GM18498 (cell line): ENCODE results near the gene CKMT2.

Experiments used
- ATAC-seq: cut with Tn5 transposase; IDR thresholded peaks from one replicate; pipeline ENCODE4 v1.9.1; 2021; ENCODE audit warnings: mild to moderate bottlenecking, moderate library complexity; ENCODE audit not compliant: unreplicated experiment

Gene CKMT2

GRCh38 chr5:81214848-81215247 lies 18.3 kb upstream of the CKMT2 start:
- ATAC-seq: no peak

GRCh38 chr5:81216152-81216551 lies 17.0 kb upstream of the CKMT2 start:
- no peak for ATAC-seq

- no peak for ATAC-seq
Observed at GRCh38 chr5:81219389-81219788, 13.7 kb upstream of the CKMT2 start.

- no peak for ATAC-seq
Observed at GRCh38 chr5:81222285-81222684, 10.8 kb upstream of the CKMT2 start.

GRCh38 chr5:81225463-81225862 lies 7.7 kb upstream of the CKMT2 start:
- ATAC-seq: no peak

GRCh38 chr5:81226286-81226685 lies 6.8 kb upstream of the CKMT2 start:
- ATAC-seq: no peak

GRCh38 chr5:81226949-81227348 lies 6.2 kb upstream of the CKMT2 start:
- ATAC-seq: no peak

- no peak for ATAC-seq
Observed at GRCh38 chr5:81228084-81228483, 5.0 kb upstream of the CKMT2 start.

GRCh38 chr5:81230416-81230815 lies 2.7 kb upstream of the CKMT2 start:
- ATAC-seq: no peak

- no peak for ATAC-seq
Observed at GRCh38 chr5:81232464-81233079, 550 bp upstream of the CKMT2 start.

- no peak for ATAC-seq
Observed at GRCh38 chr5:81234299-81234698, 1.2 kb downstream of the CKMT2 start.

- no peak for ATAC-seq
Observed at GRCh38 chr5:81234801-81235200, 1.7 kb downstream of the CKMT2 start.

- ATAC-seq: no peak
Observed at GRCh38 chr5:81235287-81236072, 2.4 kb downstream of the CKMT2 start.

- no peak for ATAC-seq
Observed at GRCh38 chr5:81238460-81238859, 5.3 kb downstream of the CKMT2 start.

- no peak for ATAC-seq
Observed at GRCh38 chr5:81239613-81240012, 6.5 kb downstream of the CKMT2 start.

GRCh38 chr5:81241001-81241400 lies 7.9 kb downstream of the CKMT2 start:
- no peak for ATAC-seq

- ATAC-seq: no peak
Observed at GRCh38 chr5:81241961-81242648, 9.0 kb downstream of the CKMT2 start.

- no peak for ATAC-seq
Observed at GRCh38 chr5:81242906-81243436, 9.8 kb downstream of the CKMT2 start.

- no peak for ATAC-seq
Observed at GRCh38 chr5:81244451-81244850, 11.3 kb downstream of the CKMT2 start.

- no peak for ATAC-seq
Observed at GRCh38 chr5:81245871-81246235, 12.7 kb downstream of the CKMT2 start.

- no peak for ATAC-seq
Observed at GRCh38 chr5:81246697-81247096, 13.6 kb downstream of the CKMT2 start.

GRCh38 chr5:81247441-81247972 lies 14.4 kb downstream of the CKMT2 start:
- ATAC-seq: no peak
